ENCODE data around the gene IP6K1.
"Not testable (repeated sequence)": the region's sequence is repeated elsewhere in the genome, so short reads cannot be mapped to it uniquely, and the experiment has no call there.

Gene IP6K1

DNA sequence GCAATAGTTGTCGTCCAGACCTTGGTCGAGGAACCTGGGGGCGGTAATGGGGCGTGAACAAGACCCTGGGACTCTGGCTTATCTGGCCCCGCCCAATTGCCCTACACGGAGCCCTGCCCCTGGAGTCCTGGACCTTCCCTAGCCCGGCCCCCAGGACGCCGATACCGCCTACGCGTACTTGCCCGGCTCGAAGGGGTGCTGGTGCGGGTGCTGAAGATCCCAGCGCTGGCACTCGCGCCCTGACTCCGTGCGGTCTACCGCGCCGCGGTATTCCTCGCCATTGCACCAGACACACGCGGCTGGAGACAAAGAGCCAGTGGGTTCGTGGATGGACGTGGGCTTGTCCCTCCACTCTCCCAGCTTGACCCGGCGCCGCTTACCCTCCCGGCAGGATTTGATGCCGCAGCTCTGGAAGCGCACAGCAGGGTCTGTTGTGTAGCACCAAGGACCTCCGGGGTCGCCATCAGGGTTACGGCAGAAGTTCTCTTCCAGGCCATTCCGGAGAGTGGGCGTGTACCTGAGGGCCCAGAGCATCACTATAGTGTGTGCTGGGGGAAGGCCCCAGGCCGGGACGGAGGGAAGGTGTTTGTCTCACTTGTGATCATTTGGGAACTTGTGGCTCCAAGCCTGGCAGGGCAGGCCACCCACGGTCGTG is 99.4 kb downstream of the IP6K1 start:
- DNase-seq = peak; percentile 21

DNA sequence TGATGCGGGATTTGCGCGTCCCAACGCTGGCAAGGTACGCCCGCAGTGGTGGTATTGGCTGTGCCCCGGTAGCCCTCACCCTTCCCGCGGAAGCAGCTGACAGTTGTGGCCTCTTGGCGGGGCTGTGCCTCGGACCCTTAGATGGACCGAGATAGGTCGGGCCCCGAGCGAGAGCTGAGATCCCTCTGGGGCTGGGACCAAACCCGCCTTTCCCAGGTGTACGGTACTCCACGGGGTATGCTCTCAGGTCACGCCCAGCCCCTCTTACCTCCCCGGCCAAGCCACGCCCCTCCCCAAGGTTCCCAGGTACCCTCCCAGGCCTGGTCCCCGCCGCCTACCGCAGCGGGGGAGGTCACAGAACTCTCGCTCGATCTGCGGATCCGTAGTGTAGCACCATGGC is 100.0 kb downstream of the IP6K1 start:
- peak; percentile 23 for DNase-seq

DNA sequence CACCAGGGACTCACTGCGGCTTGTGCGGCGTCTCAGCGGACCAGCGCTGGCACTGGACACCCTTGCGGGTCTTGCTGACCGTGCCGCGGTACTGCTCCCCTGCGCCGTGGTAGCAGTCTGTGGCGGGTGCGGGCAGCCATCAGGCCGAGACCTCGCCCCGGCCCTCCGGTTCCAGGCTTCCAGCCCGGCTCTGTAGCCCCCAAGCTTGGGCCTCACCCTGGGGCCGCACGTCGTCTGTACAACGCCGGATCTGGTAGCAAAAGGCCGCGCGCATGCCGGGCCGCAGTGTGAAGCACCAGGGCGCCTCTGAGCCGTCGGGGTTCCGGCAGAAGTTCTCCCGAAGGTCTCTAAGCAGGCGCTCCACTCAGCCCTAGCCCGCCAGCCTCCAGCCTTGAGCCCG is 100.5 kb downstream of the IP6K1 start:
- not testable (repeated sequence) for DNase-seq

DNA sequence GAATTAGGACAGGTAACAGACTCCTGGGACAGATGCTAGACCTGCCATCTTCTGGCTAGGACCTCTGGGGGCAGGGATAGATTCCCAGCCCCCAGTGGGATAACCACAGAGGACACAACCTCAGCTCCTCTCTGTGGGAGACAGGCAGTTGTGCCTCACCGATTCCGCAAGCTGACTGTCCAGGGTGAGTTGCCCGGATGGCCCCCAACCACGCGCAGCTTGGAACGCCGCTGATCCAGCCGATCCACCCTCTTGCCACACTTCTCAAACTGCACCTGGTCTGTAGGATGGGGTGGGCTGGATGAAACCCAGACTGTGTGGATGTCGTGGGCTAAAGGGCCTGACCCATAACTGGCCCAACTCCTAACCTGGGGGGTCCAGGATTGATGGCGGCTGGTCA is 101.2 kb downstream of the IP6K1 start:
- DNase-seq = not testable (repeated sequence)

DNA sequence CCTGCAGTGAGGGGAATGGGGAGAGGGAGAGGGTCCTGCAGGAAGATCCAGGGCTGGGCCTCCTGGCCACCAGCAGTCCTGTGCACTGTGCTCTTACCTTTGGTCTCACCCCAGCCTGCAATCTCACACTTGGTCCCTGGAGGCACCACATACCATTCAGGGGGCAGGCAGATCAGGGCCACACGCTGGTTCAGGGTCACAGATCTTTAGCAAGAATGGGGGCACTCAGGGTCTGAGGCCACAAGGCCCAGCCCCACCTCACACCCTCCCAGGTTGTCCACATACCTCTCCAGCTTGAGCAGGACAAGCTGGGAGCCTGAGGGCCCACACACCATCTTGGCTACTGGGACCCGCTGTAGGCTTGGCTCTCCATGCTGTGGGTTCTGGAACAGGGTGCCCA is 101.9 kb downstream of the IP6K1 start:
- DNase-seq = not testable (repeated sequence)

DNA sequence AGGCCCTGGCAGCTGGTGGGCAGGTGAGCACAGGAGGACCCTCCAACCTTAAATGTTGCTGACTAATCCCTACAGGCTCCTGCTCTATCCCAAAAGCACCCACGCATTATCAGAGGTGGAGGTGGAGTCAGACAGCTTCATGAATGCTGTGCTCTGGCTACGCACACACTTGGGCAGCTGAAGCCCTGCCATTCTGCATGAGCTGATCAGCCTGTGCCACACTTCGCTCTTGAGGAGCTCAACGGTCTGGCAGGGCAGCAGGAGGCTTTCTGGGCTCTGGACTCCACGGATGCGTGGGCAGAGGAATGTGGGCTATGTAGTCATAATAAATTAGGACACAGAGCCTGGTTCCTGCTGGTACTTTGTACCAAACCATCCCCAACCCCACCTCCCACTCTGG is 103.2 kb downstream of the IP6K1 start:
- DNase-seq = no peak

DNA sequence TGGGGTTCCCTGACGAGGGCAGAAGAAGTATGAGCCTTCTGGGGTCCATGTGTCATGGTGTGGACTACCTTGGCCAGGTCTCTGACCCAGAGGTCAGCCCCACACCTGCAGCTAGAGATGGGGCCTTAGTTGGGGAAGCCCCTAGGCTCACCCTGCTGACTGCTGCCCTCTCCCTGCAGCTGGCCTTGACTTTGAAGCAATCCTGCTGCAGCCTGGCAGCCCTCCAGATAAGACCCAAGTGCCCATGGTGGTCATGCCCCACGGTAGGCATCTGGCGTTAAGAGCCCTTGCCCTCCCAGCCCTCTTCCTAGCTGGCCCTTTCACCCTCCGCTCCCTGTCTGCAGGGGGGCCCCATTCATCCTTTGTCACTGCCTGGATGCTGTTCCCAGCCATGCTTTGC is 104.8 kb downstream of the IP6K1 start:
- DNase-seq = no peak

DNA sequence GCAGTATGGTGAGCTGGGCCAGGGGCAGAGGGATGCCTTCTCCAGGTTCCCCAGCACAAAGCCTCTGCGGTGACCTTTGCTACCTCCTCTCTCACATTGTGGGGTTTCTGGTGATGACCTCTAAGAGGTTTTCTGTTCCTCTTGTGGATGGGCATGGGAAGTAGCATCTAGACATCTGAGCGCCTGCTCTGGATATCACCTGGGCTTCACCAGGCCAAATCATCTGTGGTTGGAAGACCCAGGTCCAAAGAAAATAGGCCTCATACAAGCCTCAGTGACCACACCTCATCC is 105.2 kb downstream of the IP6K1 start:
- DNase-seq = no peak

DNA sequence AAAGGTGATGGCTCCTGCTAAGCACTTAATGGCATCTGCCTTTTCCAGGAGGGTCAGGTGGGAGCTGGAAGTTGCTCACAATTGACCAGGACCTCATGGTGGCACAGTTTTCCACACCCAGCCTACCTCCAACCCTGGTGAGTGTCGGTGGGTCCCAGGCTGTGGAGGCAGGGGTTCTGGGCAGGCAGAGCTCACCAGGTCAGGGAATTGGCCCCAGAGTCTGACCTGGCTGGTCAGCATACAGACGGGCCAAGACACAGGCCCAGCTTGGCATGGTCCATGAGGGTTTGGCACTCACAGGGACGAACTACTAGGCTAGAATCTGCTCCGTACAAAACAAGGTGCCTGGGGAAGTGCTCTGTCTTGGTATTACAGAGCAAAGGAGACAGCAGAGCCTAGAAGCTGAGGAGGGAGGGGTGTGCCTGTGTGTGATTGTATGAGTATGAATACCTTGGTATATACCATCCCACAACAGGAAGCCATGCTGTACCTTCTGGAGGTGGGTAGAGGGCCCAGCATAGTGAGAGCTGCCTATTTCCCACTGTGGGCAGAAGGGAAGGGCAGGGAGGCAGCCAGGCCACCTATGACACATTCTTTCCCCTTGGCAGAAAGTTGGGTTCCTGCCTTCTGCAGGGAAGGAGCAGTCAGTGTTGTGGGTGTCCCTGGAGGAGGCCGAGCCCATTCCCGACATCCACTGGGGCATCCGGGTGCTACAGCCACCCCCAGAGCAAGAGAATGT is 105.7 kb downstream of the IP6K1 start:
- DNase-seq = no peak

DNA sequence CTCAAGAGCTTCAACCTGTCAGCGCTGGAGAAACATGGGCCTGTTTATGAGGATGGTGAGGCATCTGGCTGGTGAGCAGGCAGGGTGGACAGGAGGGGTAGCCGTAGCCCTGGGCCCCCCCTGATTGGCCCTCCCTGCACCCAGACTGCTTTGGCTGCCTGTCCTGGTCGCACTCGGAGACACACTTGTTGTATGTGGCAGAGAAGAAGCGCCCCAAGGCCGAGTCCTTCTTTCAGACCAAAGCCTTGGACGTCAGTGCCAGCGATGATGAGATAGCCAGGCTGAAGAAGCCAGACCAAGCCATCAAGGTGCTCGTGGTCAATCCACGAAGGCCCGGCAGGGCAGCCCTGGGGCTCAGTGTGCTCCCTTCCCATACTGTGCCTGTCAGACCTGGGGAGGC is 110.4 kb downstream of the IP6K1 start:
- DNase-seq = no peak

DNA sequence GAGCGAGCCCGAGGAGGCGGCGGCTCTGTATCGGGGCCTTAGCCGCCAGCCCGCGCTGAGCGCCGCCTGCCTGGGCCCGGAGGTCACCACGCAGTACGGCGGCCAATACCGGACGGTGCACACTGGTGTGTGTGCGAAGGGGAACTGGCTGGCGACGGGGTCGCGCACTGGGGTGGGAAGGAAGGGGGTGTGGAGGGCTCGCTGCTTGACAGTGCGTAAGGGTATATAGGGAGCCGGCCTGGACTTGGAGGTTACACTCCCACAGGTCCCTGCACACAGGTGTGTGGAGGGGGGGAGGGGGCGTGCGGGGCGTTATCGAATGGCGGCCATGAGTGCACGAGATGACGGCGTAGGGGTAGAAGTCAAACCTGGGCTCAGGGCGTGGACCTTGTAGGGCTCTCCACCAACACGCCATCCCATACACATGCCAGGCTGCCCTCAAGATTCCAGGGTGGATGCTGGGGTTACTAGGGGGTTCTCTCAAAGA is 111.8 kb downstream of the IP6K1 start:
- peak; percentile 16 for DNase-seq

All from effector CD4-positive, alpha-beta T cell (primary cell).